NCI-H524 treated with DMSO at 0.1 percent for 48 hours (cell line): Measurements from ENCODE around the gene MUC3A.

Source experiments
- DNase-seq: peaks from one replicate; lab custom pipeline; 2025; lab: John Stamatoyannopoulos, UW

The MUC3A gene

DNA sequence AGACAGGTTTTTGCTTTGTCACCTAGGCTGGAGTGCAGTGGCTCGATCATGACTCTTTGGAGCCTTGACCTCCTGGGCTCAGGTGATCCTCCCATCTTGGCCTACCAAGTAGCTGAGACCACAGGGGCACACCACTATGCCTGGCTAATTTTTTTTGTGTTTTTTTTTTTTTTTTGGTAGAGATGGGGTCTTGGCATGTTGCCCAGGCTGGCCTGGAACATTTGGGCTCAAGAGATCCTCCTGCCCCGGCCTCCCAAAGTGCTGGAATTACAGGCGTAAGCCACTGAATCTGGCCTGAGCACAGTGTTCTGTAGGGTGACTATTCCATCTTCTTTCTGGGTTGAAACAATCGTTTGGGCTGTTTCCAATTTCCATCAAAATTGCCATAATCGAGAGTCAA, 1.5 kb upstream of the MUC3A start:
- no peak for DNase-seq

DNA sequence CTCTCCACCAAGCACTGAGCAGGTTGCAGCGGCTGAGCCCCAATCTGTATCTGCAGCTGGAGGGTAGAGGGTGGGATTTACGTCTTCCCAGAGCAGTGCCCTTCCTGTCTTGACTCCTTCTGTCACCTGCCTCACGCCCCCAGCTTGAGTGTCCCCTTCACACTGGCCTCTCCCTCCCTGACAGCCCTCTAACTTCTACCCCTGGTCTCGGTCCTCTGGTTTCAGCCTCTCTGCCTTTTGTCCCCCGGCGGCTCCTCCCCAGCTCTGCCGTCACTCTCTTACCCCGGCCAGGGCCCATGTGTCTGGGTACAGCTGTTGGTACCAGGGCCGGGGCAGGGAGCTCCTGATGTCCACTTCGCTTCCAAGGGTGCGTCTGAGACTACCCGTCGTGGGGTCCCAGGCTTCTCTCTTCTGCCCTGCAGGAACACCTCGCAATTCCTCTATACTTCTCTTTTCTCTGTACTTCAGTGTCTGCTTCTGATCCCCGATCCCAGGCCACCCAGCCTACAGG, 654 bp downstream of the MUC3A start:
- no peak for DNase-seq

DNA sequence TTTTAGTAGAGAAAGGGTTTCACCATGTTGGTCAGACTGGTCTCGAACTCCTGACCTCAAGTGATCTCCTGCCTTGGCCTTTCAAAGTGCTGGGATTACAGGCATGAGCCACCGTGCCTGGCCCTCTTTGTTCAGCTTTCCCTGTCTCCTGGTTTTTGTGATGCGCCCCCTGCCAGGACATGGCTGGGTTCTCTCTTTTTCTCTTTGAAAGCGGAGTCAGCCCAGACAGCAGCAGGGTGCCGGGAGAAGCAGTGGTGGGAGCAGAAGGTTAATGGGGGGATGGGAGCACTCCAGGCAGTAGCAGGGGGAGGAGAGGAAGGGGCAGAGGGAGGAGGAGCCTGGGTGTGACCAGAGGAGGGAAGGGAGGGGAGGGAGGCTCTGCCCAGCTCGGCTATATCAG, 1.8 kb downstream of the MUC3A start:
- no peak for DNase-seq

DNA sequence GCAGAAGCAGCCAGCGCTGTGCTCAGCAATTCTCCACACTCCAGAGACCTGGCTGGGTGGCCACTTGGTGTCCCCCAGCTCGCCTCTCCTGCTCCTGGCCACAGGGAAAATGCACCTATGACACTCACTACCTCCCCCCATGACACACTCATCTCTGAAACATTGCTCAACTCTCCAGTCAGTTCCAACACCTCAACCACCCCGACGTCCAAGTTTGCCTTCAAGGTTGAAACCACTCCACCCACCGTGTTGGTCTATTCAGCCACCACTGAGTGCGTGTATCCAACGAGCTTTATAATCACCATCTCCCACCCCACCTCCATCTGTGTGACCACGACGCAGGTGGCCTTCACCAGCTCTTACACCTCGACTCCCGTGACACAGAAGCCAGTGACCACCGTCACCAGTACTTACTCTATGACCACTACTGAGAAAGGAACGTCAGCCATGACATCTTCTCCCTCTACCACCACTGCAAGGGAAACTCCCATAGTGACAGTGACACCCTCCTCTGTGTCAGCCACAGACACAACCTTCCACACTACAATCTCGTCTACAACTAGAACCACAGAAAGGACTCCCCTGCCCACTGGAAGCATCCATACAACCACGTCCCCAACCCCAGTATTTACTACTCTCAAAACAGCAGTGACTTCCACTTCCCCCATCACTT, 2.7 kb downstream of the MUC3A start:
- DNase-seq, result no peak

DNA sequence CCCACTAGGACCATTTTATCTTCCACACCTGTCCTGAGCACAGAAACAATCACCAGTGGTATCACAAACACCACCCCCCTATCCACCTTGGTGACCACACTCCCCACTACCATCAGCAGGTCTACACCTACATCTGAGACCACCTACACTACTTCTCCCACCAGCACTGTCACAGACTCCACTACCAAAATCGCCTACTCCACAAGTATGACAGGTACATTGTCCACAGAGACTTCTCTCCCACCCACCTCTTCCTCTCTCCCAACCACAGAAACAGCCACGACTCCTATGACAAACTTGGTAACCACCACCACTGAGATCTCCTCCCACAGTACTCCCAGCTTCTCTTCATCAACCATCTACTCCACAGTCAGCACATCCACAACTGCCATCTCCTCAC, 3.3 kb downstream of the MUC3A start:
- no peak for DNase-seq

DNA sequence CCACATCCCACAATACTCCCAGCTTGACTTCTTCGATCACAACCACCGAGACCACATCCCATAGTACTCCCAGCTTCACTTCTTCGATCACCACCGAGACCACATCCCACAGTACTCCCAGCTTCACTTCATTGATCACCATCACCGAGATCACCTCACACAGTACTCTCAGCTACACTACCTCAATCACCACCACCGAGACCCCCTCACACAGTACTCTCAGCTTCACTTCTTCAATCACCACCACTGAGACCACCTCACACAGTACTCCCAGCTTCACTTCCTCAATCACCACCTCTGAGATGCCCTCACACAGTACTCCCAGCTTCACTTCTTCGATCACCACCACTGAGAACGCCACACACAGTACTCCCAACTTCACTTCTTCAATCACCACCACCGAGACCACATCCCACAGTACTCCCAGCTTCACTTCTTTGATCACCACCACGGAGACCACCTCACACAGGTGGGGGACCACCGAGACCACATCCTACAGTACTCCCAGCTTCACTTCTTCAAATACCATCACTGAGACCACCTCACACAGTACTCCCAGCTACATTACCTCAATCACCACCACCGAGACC, 8.6 kb downstream of the MUC3A start:
- no peak for DNase-seq

DNA sequence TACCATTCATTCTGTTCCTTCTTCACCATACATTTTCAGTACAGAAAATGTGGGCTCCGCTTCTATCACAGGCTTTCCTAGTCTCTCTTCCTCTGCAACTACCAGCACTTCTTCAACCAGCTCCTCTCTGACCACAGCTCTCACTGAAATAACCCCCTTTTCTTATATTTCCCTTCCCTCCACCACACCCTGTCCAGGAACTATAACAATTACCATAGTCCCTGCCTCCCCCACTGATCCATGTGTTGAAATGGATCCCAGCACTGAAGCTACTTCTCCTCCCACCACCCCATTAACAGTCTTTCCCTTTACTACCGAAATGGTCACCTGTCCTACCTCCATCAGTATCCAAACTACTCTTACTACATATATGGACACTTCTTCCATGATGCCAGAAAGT, 10.6 kb downstream of the MUC3A start:
- no peak for DNase-seq

DNA sequence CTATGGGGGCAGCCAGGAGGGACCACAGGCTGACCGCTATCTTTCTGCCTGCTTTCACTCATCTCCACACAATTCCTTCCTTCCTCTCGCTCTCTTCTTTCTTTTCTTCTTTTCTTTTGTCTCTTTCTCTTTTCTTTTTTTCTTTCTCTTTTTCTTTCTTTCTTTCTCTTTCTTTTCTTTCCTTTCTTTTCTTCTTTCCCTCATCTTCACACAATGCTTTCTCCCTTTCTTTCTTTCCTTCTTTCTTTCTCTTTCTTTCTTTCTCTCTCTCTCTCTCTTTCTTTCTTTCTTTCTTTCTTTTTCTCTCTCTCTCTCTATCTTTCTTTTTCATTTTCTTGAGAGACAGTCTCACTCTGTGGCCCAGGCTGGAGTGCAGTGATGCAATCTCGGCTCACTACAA, 13.2 kb downstream of the MUC3A start:
- no peak for DNase-seq

DNA sequence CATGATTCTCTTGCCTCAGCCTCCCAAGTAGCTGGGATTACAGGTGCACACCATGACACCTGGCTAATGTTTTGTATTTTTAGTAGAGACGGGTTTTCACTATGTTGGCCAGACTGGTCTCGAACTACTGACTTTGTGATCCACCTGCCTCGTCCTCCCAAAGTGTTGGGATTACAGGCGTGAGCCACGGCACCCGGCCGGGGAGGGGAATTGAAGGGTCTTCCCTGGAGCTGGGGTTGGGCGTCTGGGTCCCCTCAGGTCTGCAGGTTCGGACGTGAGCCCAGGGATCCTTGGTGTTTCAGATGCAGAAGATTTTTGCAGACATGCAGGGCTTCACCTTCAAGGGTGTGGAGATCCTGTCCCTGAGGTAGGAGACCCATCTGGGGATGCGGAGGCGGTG, 14.1 kb downstream of the MUC3A start:
- no peak for DNase-seq

DNA sequence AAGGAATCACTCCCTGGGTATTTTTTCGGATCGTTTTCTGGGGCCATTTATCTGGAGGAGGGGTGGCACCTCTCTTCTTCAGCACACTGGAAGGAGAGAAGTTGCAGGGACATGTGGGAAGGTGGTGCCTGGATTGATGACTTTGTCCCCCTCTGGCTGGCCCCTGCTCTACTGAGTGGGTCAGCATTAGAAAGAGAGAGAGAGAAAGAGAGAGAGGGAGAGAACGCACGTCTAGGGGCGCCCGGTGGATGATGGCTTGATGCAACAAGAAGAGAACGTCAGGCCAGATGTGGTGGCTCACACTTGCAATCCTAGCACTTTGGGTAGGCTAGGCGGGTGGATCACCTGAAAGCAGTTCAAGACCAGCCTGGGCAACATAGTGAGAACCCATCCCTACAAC, 14.5 kb downstream of the MUC3A start:
- no peak for DNase-seq

DNA sequence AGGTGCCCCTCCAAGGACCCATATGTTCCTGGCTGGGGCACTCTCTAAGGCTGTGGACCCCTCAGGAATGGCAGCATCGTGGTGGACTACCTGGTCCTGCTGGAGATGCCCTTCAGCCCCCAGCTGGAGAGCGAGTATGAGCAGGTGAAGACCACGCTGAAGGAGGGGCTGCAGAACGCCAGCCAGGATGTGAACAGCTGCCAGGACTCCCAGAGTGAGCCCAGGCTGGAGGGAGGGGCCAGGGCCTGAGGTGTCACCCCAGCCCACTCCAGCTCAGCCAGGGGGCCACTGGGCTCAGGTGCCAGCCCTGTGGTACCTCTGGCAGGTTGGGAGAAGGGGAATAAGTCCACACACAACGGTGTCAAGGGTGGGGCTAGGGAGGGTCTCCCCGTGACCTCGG, 15.3 kb downstream of the MUC3A start:
- no peak for DNase-seq

DNA sequence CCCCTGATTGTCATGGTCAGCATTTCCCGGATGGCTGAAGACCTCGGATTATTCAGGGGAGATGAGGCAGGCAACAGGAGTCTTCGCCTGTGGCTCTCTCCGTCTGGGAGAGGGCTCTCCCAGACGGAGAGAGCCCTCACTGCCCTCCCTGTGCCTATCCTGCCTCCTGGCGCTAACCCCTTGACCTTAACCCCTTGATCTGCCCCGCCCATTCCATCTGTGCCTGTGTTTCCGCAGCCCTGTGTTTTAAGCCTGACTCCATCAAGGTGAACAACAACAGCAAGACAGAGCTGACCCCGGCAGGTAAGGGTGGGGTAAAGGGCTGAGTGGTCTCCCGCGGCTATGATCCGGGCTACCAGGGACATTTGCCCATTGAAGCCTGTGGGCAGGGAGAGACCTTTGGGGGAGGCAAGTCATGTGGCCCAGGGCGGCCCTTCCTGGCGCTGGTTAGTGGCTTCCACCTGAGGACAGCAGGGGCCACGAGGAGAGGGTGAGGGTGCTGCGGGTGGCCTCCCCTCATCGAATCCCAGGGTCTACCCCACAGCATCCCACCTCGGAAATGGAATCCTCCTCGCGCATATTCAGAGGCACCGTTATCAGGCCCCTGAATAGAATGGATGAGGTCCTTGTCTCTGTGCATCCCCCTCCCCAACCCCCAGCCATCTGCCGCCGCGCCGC, 15.8 kb downstream of the MUC3A start:
- no peak for DNase-seq

DNA sequence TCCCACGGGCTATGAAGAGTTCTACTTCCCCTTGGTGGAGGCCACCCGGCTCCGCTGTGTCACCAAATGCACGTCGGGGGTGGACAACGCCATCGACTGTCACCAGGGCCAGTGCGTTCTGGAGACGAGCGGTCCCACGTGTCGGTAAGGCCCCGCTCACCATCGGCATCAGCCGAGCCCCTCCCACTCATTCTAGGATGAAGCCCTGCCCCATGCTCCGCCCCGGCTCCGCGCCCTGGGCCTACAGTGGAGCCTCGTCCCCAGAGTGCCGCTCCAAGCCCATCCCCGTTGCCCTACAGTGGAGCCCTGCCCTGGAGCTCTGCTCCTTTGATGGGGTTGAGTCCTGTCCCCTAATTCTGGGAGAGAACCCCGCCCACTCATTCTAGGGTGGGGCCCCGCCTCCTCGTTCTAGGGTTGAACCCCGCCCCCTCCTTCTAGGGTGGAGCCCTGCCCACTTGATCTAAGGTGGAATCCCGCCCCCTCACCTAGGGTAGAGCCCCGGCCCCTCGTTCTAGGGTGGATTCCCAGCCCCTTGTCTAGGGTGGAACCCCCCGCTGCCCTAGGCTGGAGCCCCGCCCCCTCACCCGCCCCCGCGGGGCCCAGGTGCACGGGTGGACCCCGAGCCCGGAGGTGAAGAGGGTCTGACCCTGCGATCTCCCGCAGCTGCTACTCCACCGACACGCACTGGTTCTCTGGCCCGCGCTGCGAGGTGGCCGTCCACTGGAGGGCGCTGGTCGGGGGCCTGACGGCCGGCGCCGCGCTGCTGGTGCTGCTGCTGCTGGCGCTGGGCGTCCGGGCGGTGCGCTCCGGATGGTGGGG, 16.6 kb downstream of the MUC3A start:
- DNase-seq, result no peak

DNA sequence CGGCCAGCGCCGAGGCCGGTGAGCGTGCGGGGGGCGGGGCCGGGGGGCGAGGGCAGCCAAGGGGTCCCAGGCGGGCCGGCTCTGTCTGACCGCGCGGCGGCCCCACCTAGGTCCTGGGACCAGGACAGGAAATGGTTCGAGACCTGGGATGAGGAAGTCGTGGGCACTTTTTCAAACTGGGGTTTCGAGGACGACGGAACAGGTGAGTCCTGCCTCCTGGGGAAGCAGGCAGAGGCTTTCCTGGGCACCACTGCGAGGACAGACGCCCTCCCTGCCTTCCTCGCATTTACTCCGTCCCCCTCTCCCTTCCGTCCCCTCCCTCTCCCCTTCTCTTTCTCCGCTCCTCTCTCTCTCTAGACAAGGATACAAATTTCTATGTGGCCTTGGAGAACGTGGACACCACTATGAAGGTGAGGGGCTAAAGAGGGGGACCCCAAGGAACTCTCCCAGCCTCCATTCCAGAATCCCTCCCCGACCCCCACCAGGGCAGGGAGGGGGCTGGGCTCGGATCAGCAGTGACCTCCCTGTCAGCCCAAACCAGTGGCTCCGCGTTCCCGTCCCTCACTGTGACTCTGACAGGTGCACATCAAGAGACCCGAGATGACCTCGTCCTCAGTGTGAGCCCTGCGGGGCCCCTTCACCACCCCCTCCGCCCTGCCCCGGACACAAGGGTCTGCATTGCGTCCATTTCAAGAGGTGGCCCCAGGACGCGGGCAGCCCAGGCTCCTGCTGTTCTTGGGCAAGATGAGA, 17.4 kb downstream of the MUC3A start:
- DNase-seq, result no peak

DNA sequence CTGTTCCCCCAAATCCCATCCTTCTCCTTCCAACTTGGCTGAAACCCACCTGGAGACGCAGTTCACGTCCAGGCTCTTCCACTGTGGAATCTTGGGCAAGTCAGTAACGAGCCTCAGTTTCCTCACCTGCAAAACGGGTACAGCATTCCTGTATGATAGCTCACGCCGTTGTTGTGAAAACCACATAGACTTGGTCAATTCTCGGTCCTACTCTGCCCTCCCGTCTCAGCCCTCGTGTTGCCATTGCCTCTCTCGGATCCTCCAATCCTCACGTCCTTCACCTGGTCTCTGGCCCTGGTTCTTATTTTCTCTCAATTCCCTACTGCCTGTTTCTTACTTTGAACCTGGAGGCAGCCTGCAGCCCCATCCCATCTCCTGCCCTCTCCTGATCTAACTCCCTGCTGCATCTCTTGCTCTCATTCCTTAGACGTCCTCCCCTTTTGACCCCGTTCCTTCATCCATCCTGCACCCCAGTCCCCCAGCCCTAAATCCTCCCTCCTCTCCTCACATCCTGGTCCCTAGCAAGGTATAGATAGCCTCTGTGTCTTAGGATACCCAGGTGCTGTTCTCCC, 18.0 kb downstream of the MUC3A start:
- no peak for DNase-seq

DNA sequence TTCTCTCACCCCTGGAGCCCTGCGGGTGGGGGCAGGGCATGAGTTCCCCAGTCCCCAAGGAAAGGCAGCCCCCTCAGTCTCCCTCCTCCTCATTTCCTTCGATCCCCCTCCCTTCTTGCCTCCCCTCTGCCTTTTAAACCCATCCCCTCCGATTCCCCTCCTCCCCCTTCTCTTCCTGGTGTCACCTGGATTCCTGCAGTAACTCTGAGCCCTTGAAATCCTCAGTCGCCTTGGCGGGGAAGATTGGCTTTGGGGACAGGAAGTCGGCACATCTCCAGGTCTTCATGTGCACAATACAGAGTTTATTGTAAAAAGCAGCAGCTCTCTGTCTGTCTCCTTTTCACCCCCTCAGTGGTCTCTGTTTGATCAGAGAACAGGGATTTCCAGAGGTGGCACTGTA, 18.7 kb downstream of the MUC3A start:
- DNase-seq, result no peak

DNA sequence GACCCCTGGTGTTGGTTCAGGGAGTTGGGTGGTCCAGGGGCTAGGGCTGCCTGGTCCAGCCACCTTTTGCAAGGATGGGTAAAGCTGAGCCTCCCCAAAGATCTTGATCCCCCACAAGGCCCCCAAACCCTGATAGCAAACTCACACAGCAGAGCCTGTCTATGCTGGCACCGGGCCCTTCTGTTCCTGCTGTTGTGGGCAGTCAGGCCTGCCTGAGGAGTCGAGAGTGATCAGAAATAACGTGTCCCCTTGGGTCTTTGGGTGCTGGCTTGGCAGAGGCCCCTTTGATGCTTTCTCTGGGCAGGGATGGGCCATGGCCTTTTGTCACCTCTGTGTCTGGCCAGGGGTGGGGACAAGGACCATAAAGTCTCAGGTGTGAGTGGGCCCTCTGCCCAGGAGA, 19.3 kb downstream of the MUC3A start:
- no peak for DNase-seq

DNA sequence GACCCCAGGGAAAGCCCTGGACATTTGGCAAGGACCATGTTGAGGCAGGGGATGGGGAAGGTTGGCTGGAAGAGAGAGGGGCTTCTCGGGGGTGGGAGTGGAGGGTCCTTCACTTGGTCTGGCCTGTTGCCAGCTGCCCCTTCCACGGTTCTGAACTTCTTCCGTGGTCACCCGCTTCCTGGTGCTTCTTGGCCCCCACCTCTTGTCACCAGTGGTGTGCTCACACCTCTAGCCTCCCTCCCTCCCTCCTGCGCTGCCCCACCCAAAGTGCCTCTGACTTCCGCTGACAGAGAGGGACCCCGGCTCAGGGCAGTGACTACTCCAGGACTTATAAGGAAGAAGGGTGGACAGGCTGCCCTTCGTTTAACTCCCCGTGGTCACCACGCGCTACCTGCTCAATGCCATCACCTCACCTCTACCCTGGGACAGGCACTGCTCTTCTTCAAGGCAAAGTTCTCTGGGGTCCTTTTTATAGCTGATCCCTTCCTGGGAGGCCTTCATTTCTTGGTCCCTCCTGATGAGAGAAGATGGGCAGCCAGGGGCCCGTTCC, 19.8 kb downstream of the MUC3A start, which contains the start of gene MUC12:
Gene MUC12, plus strand, starts transcription at position 500 of the 550 bp plus-strand sequence. CDS start 58 bp downstream, outside the sequence.
- DNase-seq, result no peak

DNA sequence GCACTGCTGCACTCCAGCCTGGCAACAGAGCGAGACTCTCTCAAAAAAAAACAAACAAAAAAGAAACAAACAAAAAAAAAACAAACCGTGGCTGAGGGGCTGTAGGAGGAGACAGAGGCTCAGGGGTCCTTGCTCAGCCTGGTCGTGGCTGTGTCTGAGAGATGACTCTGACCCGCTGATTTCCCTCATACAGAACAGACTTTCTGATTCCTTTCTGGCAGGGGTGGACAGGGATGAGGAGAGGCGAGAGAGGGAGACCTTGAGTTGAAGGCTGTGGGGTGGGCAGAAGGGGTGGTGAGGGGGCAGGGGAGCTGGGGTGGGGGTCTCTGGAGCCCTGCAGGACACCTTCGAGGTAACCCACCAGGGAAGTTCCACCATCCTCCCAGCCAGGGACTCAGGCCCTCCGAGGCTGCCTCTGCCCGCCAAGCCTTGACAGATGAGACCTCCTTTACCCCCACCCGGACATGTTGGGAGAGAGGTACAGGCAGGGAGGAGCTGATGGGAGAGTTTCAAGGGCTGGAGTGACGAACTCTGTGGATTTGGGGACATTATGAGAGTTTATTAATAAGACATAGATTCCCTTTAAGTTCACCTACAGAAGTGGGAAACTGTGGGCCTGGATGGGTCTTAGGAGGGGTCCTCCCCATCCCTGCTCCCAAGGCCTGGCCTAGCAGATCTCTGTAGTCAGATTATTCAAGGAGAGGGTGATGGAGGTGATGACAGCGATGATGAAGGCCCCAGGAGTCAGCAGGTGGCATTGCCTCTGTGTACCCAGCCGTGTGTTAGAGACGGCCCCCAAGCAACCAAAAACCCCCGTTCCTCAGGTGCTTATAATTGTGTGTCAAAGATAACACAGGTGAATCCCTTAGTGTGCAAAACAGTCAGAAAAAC, 22.0 kb downstream of the MUC3A start:
- no peak for DNase-seq

DNA sequence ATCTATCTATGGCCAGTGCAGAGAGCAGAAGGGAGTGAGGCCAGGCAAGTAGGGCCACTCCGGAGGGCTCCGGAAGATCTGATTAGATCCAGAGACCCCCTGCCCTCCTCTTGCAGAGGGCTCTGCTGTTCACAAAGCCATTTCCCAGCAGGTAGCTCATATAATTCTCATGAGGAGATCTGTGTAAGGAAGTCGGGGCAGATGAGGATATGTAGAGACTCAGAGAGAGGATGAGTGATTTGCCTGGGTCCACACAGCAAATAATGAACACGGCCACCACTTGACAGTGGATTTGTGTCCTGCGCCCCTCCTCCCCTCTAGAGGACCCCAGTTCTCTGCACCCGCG, 22.6 kb downstream of the MUC3A start:
- no peak for DNase-seq
